HG02623 (cell line): ENCODE data around the gene GALNT13.

Experiments
- ATAC-seq: cut with Tn5 transposase; IDR thresholded peaks from one replicate; pipeline ENCODE4 v1.9.1; 2021; ENCODE audit warnings: moderate library complexity; ENCODE audit not compliant: unreplicated experiment

The GALNT13 gene

GRCh38 chr2:154097833-154098398 is 226.2 kb downstream of the GALNT13 start:
- no peak for ATAC-seq

GRCh38 chr2:154120706-154121105 is 249.0 kb downstream of the GALNT13 start:
- no peak for ATAC-seq

- ATAC-seq, result no peak
These were observed 254.2 kb downstream of the GALNT13 start for GRCh38 chr2:154125891-154126290.

- ATAC-seq, result no peak
These were observed 259.1 kb downstream of the GALNT13 start for GRCh38 chr2:154130821-154131220.

- ATAC-seq, result no peak
These were observed 261.1 kb downstream of the GALNT13 start for GRCh38 chr2:154132827-154133226.

- ATAC-seq, result no peak
These were observed 262.1 kb downstream of the GALNT13 start for GRCh38 chr2:154133823-154134222.

- no peak for ATAC-seq
These were observed 268.7 kb downstream of the GALNT13 start for GRCh38 chr2:154140249-154141025.

- no peak for ATAC-seq
These were observed 270.8 kb downstream of the GALNT13 start for GRCh38 chr2:154142480-154142879.

- no peak for ATAC-seq
These were observed 271.4 kb downstream of the GALNT13 start for GRCh38 chr2:154143105-154143504.

- no peak for ATAC-seq
These were observed 286.4 kb downstream of the GALNT13 start for GRCh38 chr2:154158101-154158500.

GRCh38 chr2:154161286-154161685 is 289.6 kb downstream of the GALNT13 start:
- ATAC-seq, result no peak

- ATAC-seq, result no peak
These were observed 298.7 kb downstream of the GALNT13 start for GRCh38 chr2:154170400-154170799.

- no peak for ATAC-seq
These were observed 301.4 kb downstream of the GALNT13 start for GRCh38 chr2:154173164-154173563.

GRCh38 chr2:154173919-154174318 is 302.2 kb downstream of the GALNT13 start:
- no peak for ATAC-seq

GRCh38 chr2:154182008-154182407 is 310.3 kb downstream of the GALNT13 start:
- no peak for ATAC-seq

- no peak for ATAC-seq
These were observed 316.2 kb downstream of the GALNT13 start for GRCh38 chr2:154187948-154188347.

GRCh38 chr2:154189953-154190352 is 318.2 kb downstream of the GALNT13 start:
- ATAC-seq, result no peak

- no peak for ATAC-seq
These were observed 321.5 kb downstream of the GALNT13 start for GRCh38 chr2:154193246-154193645.

- ATAC-seq, result no peak
These were observed 323.4 kb downstream of the GALNT13 start for GRCh38 chr2:154194909-154195643.

- ATAC-seq, result no peak
These were observed 324.0 kb downstream of the GALNT13 start for GRCh38 chr2:154195644-154196195.

GRCh38 chr2:154198866-154199265 is 327.1 kb downstream of the GALNT13 start:
- no peak for ATAC-seq

- ATAC-seq, result no peak
These were observed 331.5 kb downstream of the GALNT13 start for GRCh38 chr2:154203206-154203605.
